NT2/D1 (cell line): Measurements from ENCODE around the gene ALG9.

ENCODE experiments used
- SUZ12 ChIP-seq: IDR thresholded peaks from 2 replicates; pipeline ENCODE4 v1.6.1; 2011; ENCODE audit not compliant: insufficient read length, insufficient read depth; ENCODE audit errors: extremely low read depth
- ZNF274 ChIP-seq: IDR thresholded peaks from 2 replicates; pipeline ENCODE4 v1.6.1; 2011; ENCODE audit warnings: mild to moderate bottlenecking, low read depth, low read length

GRCh38 chr11:111737444-111738210, 133.8 kb downstream of the ALG9 start:
- TF ChIP-seq ZNF274, result no peak
- no peak for TF ChIP-seq SUZ12
